HG03025 (cell line): ENCODE results near the gene CDC45.

Experiments
- ATAC-seq: cut with Tn5 transposase; IDR thresholded peaks from one replicate; pipeline ENCODE4 v1.9.1; 2021; ENCODE audit warnings: mild to moderate bottlenecking, moderate library complexity; ENCODE audit not compliant: unreplicated experiment, low FRiP score

The CDC45 gene

DNA sequence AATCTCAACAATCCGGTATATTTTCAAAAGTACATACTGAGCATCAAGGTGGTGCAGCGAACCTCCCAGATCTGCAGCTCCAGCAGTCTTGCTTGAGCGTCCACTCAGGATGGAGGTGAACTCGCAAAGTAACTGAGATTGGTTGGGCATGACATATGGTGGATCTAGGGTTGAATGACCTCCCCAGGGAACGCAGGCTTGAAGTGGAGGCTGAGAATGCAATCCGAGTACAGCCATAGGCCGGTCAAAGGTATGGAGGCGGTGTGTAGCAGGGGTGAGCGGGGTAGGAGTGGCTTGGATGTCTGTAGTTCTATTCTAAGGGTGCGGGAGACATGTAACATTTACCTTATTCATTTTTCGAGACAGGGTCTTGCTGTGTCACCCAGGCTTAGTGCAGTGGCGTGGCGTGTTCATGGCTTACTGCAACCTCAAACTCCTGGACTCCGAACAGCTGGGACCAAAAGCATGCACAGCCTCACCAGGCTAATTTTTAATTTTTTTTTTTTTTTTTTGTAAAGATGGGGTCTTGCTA is 31.6 kb upstream of the CDC45 start:
- peak; percentile 18 for ATAC-seq

GRCh38 chr22:19448739-19449421 is 30.8 kb upstream of the CDC45 start:
- no peak for ATAC-seq

GRCh38 chr22:19449422-19449767 is 30.3 kb upstream of the CDC45 start:
- no peak for ATAC-seq

DNA sequence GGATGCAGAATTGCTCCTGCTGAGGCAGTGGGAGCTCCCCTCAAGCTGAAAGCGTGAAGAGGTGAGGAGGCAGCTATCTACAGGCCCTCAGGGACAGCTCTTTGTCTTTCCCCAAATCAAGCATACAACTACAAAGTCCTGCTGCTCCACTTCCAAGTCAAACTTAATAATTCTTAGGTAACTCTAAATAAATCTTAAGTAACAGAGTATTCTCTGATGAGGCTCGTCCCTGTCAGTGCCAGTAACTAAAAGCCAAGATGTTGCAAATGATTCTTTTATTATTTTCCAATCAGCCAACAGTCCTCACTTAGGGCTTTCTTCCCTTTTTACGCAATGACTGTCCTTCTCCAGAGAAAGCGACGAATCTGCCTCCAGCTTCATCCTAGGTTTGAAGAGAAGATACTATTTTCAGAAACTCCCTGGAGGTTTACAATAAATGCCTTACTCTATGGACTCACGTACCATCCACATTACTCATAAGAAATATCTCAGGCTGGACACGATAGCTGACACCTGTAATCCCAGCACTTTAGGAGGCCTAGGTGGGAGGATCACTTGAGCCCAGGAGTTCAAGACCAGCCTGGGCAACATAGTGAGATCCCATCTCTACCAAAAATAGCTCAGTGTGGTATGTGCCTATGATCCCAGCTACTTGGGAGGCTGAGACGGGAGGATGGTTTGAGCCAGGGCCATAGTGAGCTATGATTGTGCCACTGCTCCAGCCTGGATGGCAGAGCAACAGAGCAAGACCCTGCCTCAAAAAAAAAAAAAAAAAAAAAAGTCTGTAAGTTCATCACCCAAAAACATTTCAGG is 29.2 kb upstream of the CDC45 start:
- ATAC-seq: no peak

GRCh38 chr22:19451570-19451969 is 28.1 kb upstream of the CDC45 start:
- ATAC-seq: no peak

DNA sequence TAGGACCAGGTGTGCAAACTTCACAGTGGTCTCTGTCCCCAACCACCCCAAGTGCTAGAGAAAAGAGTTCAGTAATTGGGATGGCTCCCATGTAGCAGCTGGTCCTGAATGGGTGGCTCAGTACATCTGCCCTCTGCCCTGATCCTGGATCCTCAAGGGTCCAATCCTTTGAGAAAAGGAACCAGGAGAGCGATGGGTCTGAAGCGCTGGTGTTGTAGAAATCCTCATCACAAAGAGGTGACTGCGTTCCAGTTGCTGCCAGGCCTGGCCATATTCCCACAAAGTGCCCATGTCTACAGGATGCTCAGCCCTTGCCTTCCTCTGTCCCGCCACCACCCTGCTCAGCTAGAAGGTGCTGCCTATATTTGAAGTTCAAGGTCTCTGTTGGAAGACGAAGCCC is 26.0 kb upstream of the CDC45 start:
- no peak for ATAC-seq

DNA sequence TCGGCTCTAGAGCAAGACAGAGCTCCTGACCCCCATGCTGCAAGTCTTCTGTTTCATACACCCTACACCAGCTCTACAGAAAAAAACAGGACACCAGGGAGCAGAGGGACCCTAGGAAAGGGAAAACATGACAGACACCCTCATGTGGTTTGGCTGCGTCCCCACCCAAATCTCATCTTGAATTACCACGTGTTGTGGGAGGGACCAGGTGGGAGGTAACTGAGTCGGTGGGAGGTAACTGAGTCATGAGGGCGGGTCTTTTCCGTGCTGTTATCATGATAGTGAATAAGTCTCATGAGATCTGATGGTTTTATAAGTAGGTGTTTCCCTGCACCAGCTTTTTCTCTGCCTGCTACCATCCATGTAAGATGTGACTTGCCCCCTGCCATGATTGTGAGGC is 25.6 kb upstream of the CDC45 start:
- no peak for ATAC-seq

DNA sequence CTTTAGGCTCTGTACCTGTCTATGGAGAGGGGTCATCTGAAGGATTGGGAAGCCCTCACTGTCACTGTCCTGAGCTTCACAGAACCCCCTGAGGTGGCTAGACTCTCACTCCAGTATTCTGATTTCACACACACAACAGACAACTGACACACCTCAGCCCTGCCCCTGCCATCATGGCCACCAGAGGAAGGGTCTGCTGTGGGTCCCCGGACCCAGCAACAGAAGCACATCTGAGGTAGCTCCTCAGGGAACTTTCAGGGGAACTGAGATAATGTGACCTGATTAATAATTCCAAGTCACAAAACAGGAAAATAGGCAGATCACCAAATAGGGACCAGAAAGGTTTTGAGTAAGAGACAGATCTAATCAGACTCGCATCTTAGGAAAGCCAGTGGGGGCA is 24.7 kb upstream of the CDC45 start:
- no peak for ATAC-seq

GRCh38 chr22:19455585-19456370 is 23.9 kb upstream of the CDC45 start:
- ATAC-seq: no peak

- ATAC-seq: no peak
These were observed 23.2 kb upstream of the CDC45 start for GRCh38 chr22:19456541-19456940.

DNA sequence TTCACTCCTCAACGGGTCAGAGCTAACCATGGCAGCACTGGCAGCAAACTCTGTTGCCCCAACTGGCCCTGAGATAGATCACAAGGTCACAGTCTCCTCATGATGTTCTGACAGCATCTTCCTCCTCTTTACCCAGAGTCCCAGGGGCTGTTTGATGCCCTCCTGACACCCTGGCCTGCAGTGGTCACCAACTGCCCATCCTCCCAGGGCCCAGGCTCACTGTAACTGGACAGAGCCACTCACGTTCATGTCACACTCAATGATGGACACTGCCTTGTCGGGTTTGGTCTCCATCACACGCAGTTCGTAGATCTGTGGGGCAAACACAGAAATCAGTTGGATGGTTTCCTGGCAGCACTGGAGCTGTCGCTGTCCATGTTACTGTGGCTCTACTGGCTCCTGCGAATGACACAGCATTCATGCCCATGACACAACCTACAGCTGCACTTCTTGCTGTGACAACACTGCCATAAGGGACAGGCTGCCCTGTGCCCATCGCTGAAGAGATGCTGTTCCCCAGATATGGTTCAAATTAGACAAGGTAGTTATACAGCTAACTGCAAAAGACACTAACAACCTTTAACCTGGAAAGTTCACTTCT is 21.8 kb upstream of the CDC45 start:
- ATAC-seq: no peak

GRCh38 chr22:19460036-19460435 is 19.7 kb upstream of the CDC45 start:
- no peak for ATAC-seq

- ATAC-seq: no peak
These were observed 18.2 kb upstream of the CDC45 start for GRCh38 chr22:19461506-19461905.

DNA sequence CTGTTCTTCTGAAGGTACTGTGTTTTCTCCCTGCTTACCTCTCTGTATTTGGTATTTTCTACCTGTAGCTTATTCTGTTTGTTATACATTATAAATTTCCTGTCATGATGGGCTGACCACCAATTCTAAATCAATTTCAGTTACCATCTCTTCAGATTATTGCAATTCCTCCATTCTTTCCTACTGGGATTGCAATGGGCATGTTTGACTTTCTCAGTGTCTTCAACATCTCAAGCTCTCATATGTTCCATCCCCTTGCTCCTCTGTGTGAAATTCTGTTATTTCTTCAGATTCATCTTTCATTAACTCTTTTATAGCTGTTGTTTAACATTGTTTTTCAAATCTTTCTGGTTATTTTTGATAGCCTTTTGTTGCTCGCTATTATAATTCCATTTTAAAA is 16.7 kb upstream of the CDC45 start:
- no peak for ATAC-seq

DNA sequence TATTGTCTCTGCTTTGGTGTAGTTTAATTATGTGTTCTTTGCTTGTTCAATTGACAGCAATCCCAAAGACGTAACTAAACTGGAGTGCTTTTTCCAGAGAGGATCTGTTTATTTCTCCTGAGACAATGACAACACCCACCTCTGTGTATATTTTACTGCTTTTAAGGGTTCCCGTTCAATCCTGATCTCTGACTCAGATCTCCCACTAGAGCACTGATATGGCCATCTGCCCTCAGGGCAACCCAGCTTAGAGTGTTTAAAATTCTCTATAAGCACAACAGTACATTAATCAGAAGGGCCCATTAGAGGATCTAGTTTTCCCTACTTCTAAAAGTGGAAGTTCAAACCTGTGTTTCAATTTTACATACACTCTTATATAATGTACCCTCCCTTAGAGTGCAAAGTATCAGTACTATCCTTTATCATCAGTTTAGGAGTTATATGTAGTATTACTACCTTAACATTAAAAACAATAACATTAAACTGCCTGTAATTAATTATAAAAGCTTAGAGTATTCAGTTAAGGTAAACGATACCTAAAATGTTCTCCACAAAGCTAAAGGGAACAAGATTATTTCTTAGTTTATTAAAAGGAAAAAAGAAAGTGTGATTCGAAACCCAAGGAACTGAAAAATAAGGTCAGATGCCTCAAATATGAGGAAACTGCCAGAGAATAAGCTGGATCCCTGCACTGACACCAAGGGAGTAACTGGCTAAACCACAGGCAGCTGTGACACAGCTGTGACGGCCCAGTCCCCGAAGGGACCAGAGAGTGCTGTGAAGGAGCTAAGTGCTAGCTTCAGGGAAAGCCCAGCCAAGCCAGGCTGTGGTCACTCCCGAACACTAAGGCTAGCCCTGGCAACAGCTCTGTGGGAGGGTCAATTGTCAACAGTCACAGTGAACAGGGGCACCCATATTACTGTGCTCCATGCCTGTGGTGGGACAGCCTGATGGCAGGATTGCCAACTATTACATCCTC is 15.9 kb upstream of the CDC45 start:
- ATAC-seq: no peak

GRCh38 chr22:19464546-19464945 is 15.2 kb upstream of the CDC45 start:
- no peak for ATAC-seq

- no peak for ATAC-seq
These were observed 14.7 kb upstream of the CDC45 start for GRCh38 chr22:19464975-19465374.

DNA sequence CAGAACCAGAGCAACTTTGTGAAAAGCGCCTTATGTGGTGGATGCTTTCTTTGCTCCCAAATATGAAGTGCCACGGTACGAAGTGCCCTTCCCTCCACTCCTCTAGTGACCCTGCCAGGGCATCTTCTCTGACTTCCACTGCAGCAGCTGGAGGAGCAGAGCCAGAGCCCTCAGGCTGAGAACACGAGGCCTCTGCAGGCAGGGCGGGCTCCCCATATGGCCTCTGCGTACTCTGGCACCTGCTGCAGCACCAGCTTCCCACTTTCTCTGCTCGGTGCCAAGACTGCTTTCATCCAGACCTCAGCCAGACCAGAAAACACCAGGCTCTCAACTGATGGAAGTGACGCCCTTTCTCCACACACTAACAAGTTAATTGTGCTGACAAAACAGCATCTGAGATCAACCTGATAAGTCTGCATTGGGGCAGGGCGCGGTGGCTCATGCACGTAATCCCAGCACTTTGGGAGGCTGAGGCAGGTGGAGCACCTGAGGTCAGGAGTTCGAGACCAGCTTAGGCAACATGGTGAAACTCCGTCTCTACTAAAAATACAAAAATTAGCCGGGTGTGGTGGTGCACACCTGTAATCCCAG is 13.5 kb upstream of the CDC45 start:
- ATAC-seq: no peak
